ENCODE results near the gene RAPH1. TPM values are rescaled to one million over a fixed set of nuclear protein-coding genes. Genes with fewer than 3 reads are reported as not detected.
A peak's percentile ranks its signal among the peaks of the same experiment; 100 is the strongest.

The RAPH1 gene
- polyA plus RNA-seq, 4 donors = 13.4 to 23.3 (median 14.5) TPM

DNA sequence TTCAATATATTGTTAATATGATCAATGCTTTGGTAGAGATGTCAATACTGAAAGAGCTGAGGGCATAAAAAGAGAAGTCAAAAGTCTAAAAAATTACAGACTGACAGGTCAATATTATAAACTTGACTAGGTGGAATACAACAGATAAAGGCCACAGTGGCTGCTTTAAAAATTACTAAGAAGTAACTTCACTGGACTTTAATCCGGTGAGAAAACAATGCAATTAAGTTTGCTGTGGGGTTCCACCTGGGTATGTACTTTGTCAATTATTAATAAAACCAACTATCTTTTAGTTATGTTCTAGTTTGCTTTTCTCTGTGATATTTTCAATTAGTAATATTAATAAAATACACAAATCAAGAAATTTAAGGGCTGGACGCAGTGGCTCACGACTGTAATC, 44.7 kb downstream of the RAPH1 start:
- DNase-seq (ENCODE audit: low read depth in 4 of 4, low spot score in 3 of 4) = no peak

DNA sequence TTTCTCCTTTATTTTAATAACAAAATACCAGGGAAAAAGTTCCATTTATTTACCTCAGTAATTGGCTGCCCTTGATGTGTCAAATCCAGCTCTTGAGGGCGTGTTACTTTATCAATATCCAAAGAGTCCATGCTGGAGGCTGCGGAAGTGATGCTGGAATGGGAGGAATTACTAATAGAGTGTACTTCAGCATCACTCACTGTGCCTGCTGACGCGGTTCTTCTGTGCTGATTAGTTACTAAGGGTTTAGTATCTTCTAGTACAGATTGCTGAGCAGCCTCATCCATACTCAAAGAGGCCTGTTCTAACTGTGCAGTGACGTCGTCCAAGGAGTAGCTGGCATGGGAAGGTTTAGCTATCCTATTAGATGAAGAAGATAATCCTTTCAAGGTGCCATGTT, 45.6 kb downstream of the RAPH1 start:
- DNase-seq (ENCODE audit: low read depth in 4 of 4, low spot score in 3 of 4) = no peak

DNA sequence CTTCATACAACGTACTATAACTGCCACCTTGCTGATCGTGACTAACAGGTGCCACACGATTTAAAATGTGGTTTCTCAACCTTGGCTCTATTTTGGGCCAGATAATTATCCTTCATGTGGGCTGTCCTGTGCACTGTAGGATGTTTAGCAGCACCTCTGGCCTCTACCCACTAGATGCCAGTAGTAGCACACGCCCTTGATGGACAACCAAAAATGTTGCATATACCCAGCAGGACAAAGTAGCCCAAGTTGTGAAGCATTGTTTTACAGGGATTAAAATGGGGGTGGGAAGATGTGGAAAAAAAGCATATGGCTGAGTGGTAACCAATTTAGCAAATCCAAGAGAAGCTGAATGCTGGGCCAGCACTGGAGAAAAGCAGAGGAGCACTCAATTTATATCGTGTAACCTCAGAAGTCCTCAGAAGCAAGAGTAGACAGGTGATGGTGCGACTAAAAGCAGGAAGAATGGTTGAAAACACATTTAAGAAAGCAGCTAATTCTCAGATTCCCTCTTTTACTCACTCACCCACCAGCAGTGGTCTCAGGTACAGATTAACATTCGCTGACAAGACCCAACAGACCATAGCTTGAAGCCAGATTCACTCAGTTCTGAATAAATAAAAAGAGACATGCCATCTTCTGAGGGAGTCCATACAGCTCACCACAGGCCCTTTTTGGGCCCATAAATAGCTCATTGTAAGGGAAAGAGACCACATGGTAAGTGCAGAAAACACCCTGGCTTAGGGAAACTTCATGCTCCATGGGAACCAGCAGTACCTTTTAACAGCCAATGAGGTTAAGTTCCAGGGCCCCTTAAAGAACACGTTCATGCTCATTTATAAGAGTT, 50.6 kb downstream of the RAPH1 start:
- peak in 1 of 4 donors; percentile 15 for DNase-seq (ENCODE audit: low read depth in 4 of 4, low spot score in 3 of 4)

DNA sequence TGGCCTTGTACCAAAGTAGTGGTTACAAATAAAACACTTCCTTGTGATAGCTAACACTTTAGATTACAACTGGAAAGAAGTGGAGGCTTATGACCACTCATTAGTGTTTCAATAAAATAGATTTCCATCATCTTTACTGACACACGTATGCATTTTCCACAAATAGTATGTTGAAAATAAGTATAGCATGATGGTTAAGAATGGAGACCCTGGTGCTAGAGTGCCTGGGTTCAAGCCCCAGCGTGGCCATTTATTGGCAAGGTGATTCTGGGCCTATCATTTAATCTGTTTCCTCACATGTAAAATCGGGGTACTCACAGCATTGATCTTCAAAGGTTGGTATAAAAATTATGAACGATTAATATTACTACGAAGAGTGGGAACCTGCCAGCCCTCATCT, 54.5 kb downstream of the RAPH1 start:
- DNase-seq (ENCODE audit: low read depth in 4 of 4, low spot score in 3 of 4) = no peak

- DNase-seq (ENCODE audit: low read depth in 4 of 4, low spot score in 3 of 4) = no peak
Measured at GRCh38 chr2:203476881-203477280, 58.2 kb downstream of the RAPH1 start.

- DNase-seq (ENCODE audit: low read depth in 4 of 4, low spot score in 3 of 4) = no peak
Measured at GRCh38 chr2:203471323-203471722, 63.8 kb downstream of the RAPH1 start.

GRCh38 chr2:203470371-203470770, 64.7 kb downstream of the RAPH1 start:
- DNase-seq (ENCODE audit: low read depth in 4 of 4, low spot score in 3 of 4) = no peak

DNA sequence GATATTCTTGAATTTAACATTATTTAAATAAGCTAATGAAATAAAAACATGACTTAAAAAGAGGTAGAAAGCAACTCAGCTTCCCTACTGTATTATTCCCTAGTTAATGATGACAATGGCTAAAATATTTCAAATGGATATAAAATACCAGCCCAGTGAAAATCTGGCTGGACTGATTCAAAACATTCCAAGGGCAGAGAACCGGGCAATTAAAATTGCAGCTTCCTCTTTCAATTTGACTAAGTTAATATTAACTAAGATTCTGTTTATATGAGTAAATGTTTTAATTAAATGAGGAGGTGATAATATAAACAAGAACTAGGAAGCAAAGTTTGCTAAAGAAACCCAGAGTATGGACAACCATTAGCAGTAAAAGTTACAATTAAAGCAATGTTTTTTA, 65.6 kb downstream of the RAPH1 start:
- no peak for DNase-seq (ENCODE audit: low read depth in 4 of 4, low spot score in 3 of 4)

DNA sequence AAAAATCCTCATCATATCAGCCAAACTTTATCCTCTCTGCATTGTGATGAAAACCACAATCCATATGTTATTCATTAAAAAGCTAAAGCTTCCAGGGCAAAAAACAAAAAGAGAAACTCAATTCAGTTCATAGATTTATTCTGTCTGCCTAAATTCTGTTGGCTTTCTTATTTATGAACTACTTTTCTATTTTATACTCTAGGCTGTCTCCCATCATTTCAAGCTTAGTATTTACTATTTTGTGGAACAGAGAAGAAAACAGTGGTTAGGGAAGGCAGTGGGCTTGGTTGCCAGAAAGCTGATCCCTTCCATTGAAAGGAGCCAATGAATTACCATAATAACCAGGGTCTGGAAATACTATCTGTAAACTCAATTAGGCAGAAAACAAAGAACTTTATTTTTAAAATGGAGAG, 71.8 kb downstream of the RAPH1 start:
- DNase-seq (ENCODE audit: low read depth in 4 of 4, low spot score in 3 of 4) = no peak

- DNase-seq (ENCODE audit: low read depth in 4 of 4, low spot score in 3 of 4) = no peak
Measured at GRCh38 chr2:203462308-203462707, 72.8 kb downstream of the RAPH1 start.

- no peak for DNase-seq (ENCODE audit: low read depth in 4 of 4, low spot score in 3 of 4)
Measured at GRCh38 chr2:203461746-203462145, 73.4 kb downstream of the RAPH1 start.

DNA sequence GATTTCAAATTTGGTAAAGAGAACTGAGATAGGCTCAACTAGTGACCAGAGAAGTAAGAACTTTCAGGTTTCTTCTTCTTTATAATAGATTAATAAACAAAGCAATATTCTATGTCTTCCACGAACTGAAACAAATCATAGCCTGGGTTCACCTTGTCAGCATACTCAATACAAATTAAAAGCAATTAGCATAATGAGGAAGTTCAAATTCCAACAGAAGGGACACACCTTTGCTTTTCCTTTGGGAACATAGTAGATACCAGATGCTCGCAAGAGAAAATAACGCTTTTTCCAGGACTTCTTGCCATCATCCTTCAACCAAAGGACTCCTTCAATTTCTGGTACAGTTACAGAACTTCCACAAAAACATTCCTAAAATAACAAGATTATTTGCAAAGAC, 79.9 kb downstream of the RAPH1 start:
- no peak for DNase-seq (ENCODE audit: low read depth in 4 of 4, low spot score in 3 of 4)

DNA sequence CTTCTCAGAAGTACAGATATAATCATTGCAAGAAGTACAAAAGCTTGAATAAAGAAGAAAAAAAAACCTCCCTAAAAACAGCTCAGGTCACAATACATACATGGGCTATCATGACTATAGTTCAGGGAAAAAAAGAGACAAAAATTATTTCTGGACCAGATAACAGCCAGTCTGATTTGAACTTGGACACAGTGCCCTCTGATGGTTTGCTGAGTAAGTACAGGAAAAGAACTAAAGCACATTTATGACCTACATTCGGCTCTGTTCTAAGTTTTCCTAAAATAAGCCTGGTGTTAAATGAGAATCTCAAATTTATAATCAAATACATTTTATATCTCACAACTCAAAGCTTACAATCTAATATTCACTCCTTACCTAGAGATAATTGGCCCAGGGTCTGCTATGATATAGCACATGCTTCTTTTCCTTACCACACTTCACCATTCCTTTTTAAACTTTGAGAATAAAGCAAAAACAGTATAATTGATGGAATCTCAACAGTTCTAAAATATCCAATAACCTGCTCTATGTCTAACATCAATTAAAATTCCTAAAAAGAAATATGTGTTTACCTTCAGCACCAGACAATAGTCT, 81.1 kb downstream of the RAPH1 start:
- peak in 3 of 4 donors; percentile 18 to 24 (median 24) for DNase-seq (ENCODE audit: low read depth in 4 of 4, low spot score in 3 of 4)

DNA sequence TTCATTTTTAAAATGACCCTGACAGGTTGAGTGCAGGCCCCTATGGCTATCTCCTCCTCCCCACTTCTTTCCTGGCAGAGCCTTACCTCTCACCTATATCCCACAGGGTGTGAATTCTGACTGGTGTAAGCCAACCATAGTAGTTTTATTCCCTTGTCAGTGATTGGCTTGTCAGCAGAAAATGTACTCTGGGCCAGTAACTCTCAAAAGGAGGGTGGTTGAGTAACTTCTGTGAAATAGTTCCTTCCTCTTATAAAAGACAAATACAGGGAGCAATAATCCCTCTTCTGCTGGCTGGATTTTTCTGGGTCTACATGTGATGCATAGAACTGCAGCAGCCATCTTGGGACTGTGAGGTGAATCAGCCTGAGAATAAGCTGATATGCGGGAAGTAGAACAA, 83.4 kb downstream of the RAPH1 start:
- DNase-seq (ENCODE audit: low read depth in 4 of 4, low spot score in 3 of 4) = no peak

GRCh38 chr2:203451011-203451410, 84.1 kb downstream of the RAPH1 start:
- no peak for DNase-seq (ENCODE audit: low read depth in 4 of 4, low spot score in 3 of 4)

- DNase-seq (ENCODE audit: low read depth in 4 of 4, low spot score in 3 of 4) = no peak
Measured at GRCh38 chr2:203450561-203450960, 84.5 kb downstream of the RAPH1 start.

GRCh38 chr2:203446780-203447179, 88.3 kb downstream of the RAPH1 start:
- no peak for DNase-seq (ENCODE audit: low read depth in 4 of 4, low spot score in 3 of 4)

DNA sequence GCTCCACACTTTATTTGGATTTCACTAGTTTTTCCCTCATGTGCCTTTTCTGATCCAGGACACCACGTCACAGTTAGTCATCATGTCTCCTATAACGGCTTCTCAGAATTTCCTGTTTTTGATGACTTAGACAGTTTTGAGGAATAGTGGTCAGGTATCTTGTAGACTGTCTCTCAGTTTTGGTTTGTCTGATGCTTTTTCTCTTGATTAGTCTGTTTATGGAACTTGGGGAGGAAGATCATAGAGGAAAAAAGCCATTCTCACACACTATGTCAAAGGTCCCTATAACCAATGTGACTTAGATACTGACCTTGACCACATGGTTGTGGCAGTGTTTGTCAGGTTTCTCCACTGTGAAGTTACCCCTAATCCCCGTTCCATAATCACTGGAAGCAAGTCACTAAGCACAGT, 89.0 kb downstream of the RAPH1 start:
- no peak for DNase-seq (ENCODE audit: low read depth in 4 of 4, low spot score in 3 of 4)

DNA sequence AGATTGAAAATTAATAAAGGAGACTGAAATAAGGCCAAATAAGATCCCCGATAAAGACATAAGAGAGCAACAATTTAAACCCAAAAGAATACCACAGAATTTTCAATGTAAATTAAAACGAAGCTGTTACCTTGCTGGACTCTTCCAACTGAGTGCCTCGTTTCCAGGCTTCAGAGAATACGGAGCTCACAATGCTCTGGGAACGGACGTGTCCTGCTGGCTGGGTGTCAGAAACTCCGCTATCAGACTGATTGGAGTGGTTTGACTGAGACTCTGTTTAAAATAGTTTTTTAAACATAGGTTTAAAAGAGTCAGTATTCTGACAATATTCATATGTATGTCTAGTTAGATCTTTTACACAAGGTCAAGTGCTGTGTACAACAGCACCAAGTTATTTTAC, 90.4 kb downstream of the RAPH1 start:
- no peak for DNase-seq (ENCODE audit: low read depth in 4 of 4, low spot score in 3 of 4)

DNA sequence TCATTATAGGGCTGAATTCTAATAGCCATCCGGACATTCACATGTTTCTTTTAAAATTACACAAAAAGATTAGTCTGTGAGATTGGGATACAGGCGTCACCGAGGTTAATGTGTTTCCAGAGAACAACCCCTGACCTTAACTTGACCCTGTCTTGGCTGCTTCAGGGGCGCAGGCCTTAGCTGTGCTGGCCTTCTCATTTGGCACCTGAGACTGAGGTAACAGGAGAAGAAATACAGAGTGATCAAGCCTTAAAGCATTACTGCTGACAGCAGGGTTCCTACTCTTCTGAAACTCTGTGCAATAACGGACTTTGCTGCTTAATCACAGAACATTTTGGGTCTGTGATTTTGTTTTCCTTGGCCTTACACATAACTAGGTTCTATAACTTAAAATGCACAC, 92.6 kb downstream of the RAPH1 start:
- DNase-seq (ENCODE audit: low read depth in 4 of 4, low spot score in 3 of 4) = no peak

GRCh38 chr2:203441463-203441862, 93.6 kb downstream of the RAPH1 start:
- DNase-seq (ENCODE audit: low read depth in 4 of 4, low spot score in 3 of 4) = no peak

GRCh38 chr2:203440671-203441070, 94.4 kb downstream of the RAPH1 start:
- no peak for DNase-seq (ENCODE audit: low read depth in 4 of 4, low spot score in 3 of 4)
